Bronchial epithelial cell (primary cell): ENCODE measurements around the gene RSPH6A. TPM values are rescaled to one million over a fixed set of nuclear protein-coding genes. Genes with fewer than 3 reads are reported as not detected.
A peak's percentile ranks its signal among the peaks of the same experiment; 100 is the strongest.

Experiments
- DNase-seq: peaks from one replicate; pipeline ENCODE4 v3.0.0-alpha.2; 2010; ENCODE audit warnings: low read depth
- FAIRE-seq: peaks from 2 replicates; lab custom pipeline; 2011; peaks lifted over from hg19 to GRCh38; lab: Jason Lieb, UNC
- H3K27me3 ChIP-seq: 2 replicates; pipeline ENCODE4 v1.5.1; 2011; ENCODE audit warnings: low read length; ENCODE audit not compliant: control insufficient read depth, insufficient read depth
- H3K36me3 ChIP-seq: 2 replicates; pipeline ENCODE4 v1.5.1; 2011; ENCODE audit warnings: low read length; ENCODE audit not compliant: control insufficient read depth, insufficient read depth
- H3K4me3 ChIP-seq: 2 replicates; pipeline ENCODE4 v1.5.1; 2011; ENCODE audit warnings: mild to moderate bottlenecking, low read depth, low read length, control low read depth
- CTCF ChIP-seq: IDR thresholded peaks from 2 replicates; pipeline ENCODE4 v1.5.1; 2011; ENCODE audit warnings: mild to moderate bottlenecking, moderate library complexity, low read length, control low read depth, inconsistent platforms; ENCODE audit not compliant: insufficient read depth, severe bottlenecking
- total RNA-seq: library from RNA; depleted of rRNA; stranded (reverse); fragments of >200 nt; gene quantifications from 2 replicates; pipeline ENCODE4 v1.2.1, GENCODE V29; 2014

Gene RSPH6A
- total RNA-seq, 1 donor from 2014 or later, result not detected

DNA sequence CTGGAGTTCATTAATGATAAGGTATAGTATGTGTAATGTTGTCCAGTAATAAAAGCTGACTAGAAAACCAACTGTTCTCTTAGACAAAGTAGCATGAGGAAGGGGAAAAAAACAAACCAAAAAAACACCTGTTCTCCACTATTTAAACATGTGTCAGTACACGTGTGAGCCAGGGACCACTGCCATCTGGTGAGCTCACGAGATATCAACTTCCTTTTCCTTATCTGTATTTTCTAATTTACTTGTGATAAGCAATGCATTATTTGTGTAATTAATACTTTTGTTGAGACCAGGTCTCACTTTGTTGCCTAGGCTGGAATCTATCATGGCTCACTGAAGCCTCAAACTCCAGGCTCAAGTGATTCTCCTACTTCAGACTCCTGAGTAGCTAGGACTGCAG lies 41.7 kb downstream of the RSPH6A start:
- FAIRE-seq (no peak), DNase-seq (no peak)
- no peaks in the 10 kb centered on the region for H3K27me3 ChIP-seq
- no peak overlapping the region for H3K4me3 ChIP-seq
- no peak for TF ChIP-seq CTCF
- peaks cover 14% of the 10 kb centered on the region for H3K36me3 ChIP-seq

- FAIRE-seq, result no peak
- Histone ChIP-seq H3K4me3 (no peak overlapping the region), H3K27me3 (no peaks in the 10 kb centered on the region)
These were observed 42.2 kb downstream of the RSPH6A start for GRCh38 chr19:45772912-45773311.

GRCh38 chr19:45772130-45772840 lies 42.8 kb downstream of the RSPH6A start:
- FAIRE-seq, result no peak
- no peaks in the 10 kb centered on the region for H3K27me3 ChIP-seq
- no peak for TF ChIP-seq CTCF
- peaks cover 8% of the 10 kb centered on the region for H3K36me3 ChIP-seq
- no peak for DNase-seq
- no peak overlapping the region for H3K4me3 ChIP-seq

More at GRCh38 chr19:45772912-45773311, 42.2 kb downstream of the RSPH6A start:
- peaks cover 11% of the 10 kb centered on the region for H3K36me3 ChIP-seq
- no peak for TF ChIP-seq CTCF
- DNase-seq, result no peak

DNA sequence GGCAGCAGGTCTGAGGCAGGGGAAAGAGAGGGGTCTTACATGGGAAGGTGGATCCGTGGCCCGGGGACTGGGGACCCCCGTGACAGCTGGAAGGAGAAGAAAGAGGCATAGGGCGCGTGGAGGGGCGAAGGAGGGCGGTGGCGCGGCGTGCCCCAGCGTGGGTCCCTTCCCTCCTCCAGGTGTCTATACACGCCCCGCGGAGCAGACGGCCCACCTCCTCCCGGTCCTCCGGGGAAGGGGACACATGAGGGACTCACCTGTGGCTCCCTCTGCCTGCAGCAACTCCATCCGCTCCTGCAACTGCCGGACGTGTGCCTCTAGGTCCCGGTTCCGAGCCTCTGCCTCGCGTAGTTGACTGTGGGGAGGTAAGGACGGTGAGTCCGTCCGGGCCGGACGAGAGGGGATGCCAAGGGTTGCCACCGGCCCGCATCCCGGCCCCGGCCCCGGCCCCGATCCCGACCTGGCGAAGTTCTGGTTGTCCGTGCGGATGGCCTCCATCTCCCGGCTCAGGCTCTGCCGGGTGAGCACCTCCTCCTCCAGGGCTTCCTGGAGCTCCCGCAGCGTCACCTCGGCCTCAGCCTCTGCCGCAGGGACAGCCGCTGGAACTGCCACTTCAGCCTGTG lies 43.7 kb downstream of the RSPH6A start:
- Histone ChIP-seq H3K4me3 (peak overlapping the region; percentile 30), H3K27me3 (no peaks in the 10 kb centered on the region), H3K36me3 (peaks cover 2% of the 10 kb centered on the region)
- FAIRE-seq, result no peak
- TF ChIP-seq CTCF, result no peak
- DNase-seq, result no peak

DNA sequence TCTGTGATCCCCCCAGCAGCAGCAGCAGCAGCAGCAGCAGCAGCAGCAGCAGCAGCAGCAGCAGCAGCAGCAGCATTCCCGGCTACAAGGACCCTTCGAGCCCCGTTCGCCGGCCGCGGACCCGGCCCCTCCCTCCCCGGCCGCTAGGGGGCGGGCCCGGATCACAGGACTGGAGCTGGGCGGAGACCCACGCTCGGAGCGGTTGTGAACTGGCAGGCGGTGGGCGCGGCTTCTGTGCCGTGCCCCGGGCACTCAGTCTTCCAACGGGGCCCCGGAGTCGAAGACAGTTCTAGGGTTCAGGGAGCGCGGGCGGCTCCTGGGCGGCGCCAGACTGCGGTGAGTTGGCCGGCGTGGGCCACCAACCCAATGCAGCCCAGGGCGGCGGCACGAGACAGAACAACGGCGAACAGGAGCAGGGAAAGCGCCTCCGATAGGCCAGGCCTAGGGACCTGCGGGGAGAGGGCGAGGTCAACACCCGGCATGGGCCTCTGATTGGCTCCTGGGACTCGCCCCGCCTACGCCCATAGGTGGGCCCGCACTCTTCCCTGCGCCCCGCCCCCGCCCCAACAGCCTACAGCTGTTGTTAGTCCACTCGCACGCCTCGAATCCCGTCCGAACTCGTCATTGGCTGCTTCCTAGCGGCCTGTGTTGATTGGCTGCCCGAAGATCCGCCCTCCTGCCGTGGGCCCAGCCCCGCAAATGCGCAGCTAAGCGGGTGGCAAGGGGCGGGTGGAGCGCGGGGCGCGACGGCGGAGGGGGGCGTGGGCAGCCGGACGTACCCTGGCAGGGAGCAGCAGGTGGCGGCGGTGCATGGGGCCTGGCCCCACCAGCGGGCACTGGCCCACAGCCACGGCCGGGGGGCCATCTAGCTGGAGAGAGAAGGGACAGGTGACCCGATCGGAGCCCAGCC lies 44.7 kb downstream of the RSPH6A start:
- DNase-seq (peak; percentile 93), FAIRE-seq (peak; percentile 52)
- Histone ChIP-seq H3K27me3 (no peaks in the 10 kb centered on the region), H3K36me3 (peaks cover 2% of the 10 kb centered on the region), H3K4me3 (peak overlapping the region; percentile 38)
- peak; percentile 93 for TF ChIP-seq CTCF
